ENCODE data around the gene F11R.

Gene F11R

DNA sequence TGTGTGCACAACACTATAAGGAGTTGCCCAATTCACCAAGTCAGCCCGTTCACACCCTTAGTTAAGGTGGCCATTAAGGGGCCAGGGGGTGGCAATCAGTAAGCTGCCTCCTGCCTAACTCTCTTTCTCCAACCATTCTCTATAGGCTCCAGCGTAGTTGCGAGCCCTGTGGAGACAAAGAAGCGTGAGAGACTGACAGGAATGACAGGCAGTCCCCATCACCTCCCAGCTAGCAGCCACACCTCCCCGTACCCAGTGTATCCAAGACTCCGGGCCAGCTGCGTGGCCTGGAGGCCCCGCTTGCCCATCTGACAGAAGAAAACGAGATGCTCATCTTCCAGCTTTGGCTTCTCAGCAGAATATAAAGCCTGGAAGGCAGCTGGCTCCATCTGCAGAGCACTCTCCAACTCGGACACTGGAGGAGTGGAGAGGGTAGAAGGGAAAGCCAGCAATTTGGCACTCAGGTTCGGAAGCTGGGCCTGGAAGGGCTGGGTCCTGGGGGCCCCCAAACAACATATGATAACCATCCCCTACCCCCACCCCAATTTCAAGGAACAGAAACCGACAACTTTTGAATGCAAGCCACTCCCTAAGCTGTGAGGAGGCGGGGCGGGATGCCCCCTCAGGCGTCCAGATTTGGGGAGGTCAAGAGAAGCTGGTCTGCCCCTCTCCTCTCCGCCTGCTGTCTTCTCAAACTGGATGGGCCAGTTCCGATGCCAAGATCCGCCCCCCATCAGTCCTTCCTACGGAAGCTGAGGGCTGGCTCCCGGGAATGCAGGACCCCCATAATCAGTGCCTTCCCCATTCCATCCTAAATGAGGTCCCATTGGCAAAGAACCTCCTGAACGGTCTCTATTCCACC, 16.9 kb upstream of the F11R start:
- DNase-seq (ENCODE audit: low read depth in 1 of 2, low spot score in 1 of 2), result no peak
- peak overlapping the region; percentile 56 for H3K4me3 ChIP-seq (replicated peaks; ENCODE audit: insufficient read depth, low read length)
- H3K27ac ChIP-seq (replicated peaks), result peak overlapping the region; percentile 63; the same call in 1 of the 2 replicates
- H3K27me3 ChIP-seq (ENCODE audit: insufficient read depth, poor library complexity, severe bottlenecking), result no peaks in the 10 kb centered on the region
- TF ChIP-seq POLR2AphosphoS5 (IDR thresholded peaks at IDR 0.05; ENCODE audit: low read depth) (no peak), SPI1 (IDR thresholded peaks at IDR 0.05; ENCODE audit: borderline replicate concordance, low read depth) (no peak)
- TF ChIP-seq, protein P1, sequence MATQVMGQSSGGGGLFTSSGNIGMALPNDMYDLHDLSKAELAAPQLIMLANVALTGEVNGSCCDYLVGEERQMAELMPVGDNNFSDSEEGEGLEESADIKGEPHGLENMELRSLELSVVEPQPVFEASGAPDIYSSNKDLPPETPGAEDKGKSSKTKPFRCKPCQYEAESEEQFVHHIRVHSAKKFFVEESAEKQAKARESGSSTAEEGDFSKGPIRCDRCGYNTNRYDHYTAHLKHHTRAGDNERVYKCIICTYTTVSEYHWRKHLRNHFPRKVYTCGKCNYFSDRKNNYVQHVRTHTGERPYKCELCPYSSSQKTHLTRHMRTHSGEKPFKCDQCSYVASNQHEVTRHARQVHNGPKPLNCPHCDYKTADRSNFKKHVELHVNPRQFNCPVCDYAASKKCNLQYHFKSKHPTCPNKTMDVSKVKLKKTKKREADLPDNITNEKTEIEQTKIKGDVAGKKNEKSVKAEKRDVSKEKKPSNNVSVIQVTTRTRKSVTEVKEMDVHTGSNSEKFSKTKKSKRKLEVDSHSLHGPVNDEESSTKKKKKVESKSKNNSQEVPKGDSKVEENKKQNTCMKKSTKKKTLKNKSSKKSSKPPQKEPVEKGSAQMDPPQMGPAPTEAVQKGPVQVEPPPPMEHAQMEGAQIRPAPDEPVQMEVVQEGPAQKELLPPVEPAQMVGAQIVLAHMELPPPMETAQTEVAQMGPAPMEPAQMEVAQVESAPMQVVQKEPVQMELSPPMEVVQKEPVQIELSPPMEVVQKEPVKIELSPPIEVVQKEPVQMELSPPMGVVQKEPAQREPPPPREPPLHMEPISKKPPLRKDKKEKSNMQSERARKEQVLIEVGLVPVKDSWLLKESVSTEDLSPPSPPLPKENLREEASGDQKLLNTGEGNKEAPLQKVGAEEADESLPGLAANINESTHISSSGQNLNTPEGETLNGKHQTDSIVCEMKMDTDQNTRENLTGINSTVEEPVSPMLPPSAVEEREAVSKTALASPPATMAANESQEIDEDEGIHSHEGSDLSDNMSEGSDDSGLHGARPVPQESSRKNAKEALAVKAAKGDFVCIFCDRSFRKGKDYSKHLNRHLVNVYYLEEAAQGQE (IDR thresholded peaks at IDR 0.05; ENCODE audit: insufficient replicate concordance, low read depth), result no peak
- TF ChIP-seq, protein P2, sequence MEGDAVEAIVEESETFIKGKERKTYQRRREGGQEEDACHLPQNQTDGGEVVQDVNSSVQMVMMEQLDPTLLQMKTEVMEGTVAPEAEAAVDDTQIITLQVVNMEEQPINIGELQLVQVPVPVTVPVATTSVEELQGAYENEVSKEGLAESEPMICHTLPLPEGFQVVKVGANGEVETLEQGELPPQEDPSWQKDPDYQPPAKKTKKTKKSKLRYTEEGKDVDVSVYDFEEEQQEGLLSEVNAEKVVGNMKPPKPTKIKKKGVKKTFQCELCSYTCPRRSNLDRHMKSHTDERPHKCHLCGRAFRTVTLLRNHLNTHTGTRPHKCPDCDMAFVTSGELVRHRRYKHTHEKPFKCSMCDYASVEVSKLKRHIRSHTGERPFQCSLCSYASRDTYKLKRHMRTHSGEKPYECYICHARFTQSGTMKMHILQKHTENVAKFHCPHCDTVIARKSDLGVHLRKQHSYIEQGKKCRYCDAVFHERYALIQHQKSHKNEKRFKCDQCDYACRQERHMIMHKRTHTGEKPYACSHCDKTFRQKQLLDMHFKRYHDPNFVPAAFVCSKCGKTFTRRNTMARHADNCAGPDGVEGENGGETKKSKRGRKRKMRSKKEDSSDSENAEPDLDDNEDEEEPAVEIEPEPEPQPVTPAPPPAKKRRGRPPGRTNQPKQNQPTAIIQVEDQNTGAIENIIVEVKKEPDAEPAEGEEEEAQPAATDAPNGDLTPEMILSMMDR (IDR thresholded peaks at IDR 0.05; ENCODE audit: insufficient read depth, low read length), result no peak

DNA sequence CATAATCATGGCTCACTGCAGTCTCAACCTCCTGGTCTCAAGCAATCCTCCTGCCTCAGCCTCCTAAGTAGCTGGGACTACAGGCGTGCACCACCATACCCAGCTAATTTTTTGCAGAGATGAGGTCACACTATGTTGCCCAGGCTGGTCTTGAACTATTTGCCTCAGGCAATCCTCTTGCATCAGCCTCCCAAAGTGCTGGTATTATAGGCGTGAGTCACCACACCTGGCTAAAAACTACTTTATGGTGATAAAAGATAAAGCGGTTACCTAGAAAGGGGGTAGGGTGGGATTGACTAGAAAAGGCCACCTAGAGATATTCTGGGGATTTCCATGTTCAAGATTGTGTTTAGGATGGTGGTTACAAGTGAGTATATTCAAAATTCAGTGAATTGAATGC, 12.8 kb upstream of the F11R start:
- DNase-seq (ENCODE audit: low read depth in 1 of 2, low spot score in 1 of 2), result no peak
- no peak overlapping the region for H3K27ac ChIP-seq (replicated peaks)
- no peaks in the 10 kb centered on the region for H3K27me3 ChIP-seq (ENCODE audit: insufficient read depth, poor library complexity, severe bottlenecking)
- H3K4me3 ChIP-seq (replicated peaks; ENCODE audit: insufficient read depth, low read length), result no peak overlapping the region
- no peak for TF ChIP-seq GABPA (IDR thresholded peaks at IDR 0.05; ENCODE audit: low read depth)
- no peak for TF ChIP-seq SPI1 (IDR thresholded peaks at IDR 0.05; ENCODE audit: borderline replicate concordance, low read depth)
- TF ChIP-seq, protein P2 (IDR thresholded peaks at IDR 0.05; ENCODE audit: insufficient read depth, low read length), result no peak
- TF ChIP-seq, protein P1 (IDR thresholded peaks at IDR 0.05; ENCODE audit: insufficient replicate concordance, low read depth), result no peak
- TF ChIP-seq POLR2AphosphoS5 (IDR thresholded peaks at IDR 0.05; ENCODE audit: low read depth), result no peak

DNA sequence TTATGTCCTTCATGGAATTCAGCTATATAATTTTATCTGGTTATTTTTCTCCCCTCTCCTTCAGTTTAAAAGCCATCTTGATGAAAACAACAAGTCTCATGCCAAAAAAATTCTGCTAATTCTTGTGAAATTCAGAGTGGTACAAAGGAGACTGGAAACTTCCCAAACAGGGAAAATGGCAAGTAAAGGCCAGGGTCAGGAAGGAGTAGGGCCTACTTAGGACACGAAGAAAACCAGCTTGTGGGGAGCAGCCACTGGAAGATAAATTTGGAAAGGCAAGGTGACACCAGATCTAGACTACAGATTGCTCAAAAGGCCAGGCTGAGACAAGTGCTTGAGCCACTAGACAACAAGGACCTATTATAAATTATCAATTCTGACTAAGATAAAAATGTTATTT, 11.5 kb upstream of the F11R start:
- DNase-seq (ENCODE audit: low read depth in 1 of 2, low spot score in 1 of 2), result no peak
- TF ChIP-seq, protein P1 (IDR thresholded peaks at IDR 0.05; ENCODE audit: insufficient replicate concordance, low read depth), result no peak
- TF ChIP-seq SPI1 (IDR thresholded peaks at IDR 0.05; ENCODE audit: borderline replicate concordance, low read depth), result no peak
- TF ChIP-seq, protein P2 (IDR thresholded peaks at IDR 0.05; ENCODE audit: insufficient read depth, low read length), result no peak
- no peak for TF ChIP-seq GABPA (IDR thresholded peaks at IDR 0.05; ENCODE audit: low read depth)
- no peak for TF ChIP-seq POLR2AphosphoS5 (IDR thresholded peaks at IDR 0.05; ENCODE audit: low read depth)
- Histone ChIP-seq H3K4me3 (replicated peaks; ENCODE audit: insufficient read depth, low read length) (no peak overlapping the region), H3K27me3 (ENCODE audit: insufficient read depth, poor library complexity, severe bottlenecking) (no peaks in the 10 kb centered on the region), H3K27ac (replicated peaks) (0 out of 2 replicates have a peak overlapping the region, but pooled peaks have one; percentile 14)
